SU-DHL-6 (cell line): ENCODE data around the gene ADCY5.

Experiments used
- H2AFZ ChIP-seq: fragments of 200-600 bp; sonication (generic); 2 replicates; pipeline ENCODE4 v1.6.1; 2014; ENCODE audit warnings: low read depth, mild to moderate bottlenecking, moderate library complexity, mixed read lengths, antibody characterized with exemption, low read length; ENCODE audit not compliant: severe bottlenecking
- H3F3A ChIP-seq: fragments of 200-600 bp; shearing (Covaris generic); 2 replicates; pipeline ENCODE4 v1.6.0; 2016; ENCODE audit warnings: antibody characterized with exemption, mild to moderate bottlenecking; ENCODE audit not compliant: insufficient read depth
- H3K27ac ChIP-seq: fragments of 200-600 bp; sonication (generic); 2 replicates; pipeline ENCODE4 v1.5.1; 2016; ENCODE audit warnings: low read depth, mild to moderate bottlenecking, low read length, moderate library complexity, mixed read lengths
- H3K27me3 ChIP-seq: fragments of 200-600 bp; sonication (generic), shearing (Covaris generic); 2 replicates; pipeline ENCODE4 v1.6.0; 2014; ENCODE audit warnings: mild to moderate bottlenecking, low read length
- H3K36me3 ChIP-seq: fragments of 200-600 bp; sonication (generic); 2 replicates; pipeline ENCODE4 v1.6.1; 2014; ENCODE audit warnings: mild to moderate bottlenecking, low read length, mixed read lengths
- H3K4me2 ChIP-seq: fragments of 300-600, 200-600 bp; shearing (Covaris generic), sonication (generic); 2 replicates; pipeline ENCODE4 v1.6.0; 2014; ENCODE audit warnings: low read length, low read depth, mild to moderate bottlenecking; ENCODE audit not compliant: poor library complexity, severe bottlenecking
- H3K4me3 ChIP-seq: fragments of 200-600 bp; sonication (generic); 2 replicates; pipeline ENCODE4 v1.5.1; 2014; ENCODE audit warnings: antibody characterized with exemption, low read length, mild to moderate bottlenecking, mixed read lengths; ENCODE audit not compliant: insufficient read depth, poor library complexity, severe bottlenecking
- H3K79me2 ChIP-seq: fragments of 200-600 bp; sonication (generic); 2 replicates; pipeline ENCODE4 v1.6.1; 2014; ENCODE audit warnings: mild to moderate bottlenecking, low read length, moderate library complexity; ENCODE audit not compliant: insufficient read depth
- H3K9ac ChIP-seq: fragments of 200-600 bp; sonication (generic); 2 replicates; pipeline ENCODE4 v1.7.0; 2014; ENCODE audit warnings: mild to moderate bottlenecking, low read length
- H3K9me2 ChIP-seq: fragments of 200-600 bp; sonication (generic); replicated peaks from 2 replicates; pipeline ENCODE4 v1.6.1; 2014; ENCODE audit warnings: low read length; ENCODE audit not compliant: insufficient read depth
- H3K9me3 ChIP-seq: fragments of 200-600 bp; sonication (generic); 2 replicates; pipeline ENCODE4 v1.6.1; 2014; ENCODE audit warnings: low read length, mixed read lengths; ENCODE audit not compliant: insufficient read depth
- H4K20me1 ChIP-seq: fragments of 200-600 bp; sonication (generic); 2 replicates; pipeline ENCODE4 v1.6.1; 2014; ENCODE audit warnings: low read depth, mild to moderate bottlenecking, antibody characterized with exemption, low read length, moderate library complexity, mixed read lengths
- EZH2phosphoT487 ChIP-seq: fragments of 200-600 bp; sonication (generic), shearing (Covaris generic); conservative IDR thresholded peaks from 2 replicates; pipeline ENCODE4 v1.6.1; 2018; ENCODE audit warnings: mild to moderate bottlenecking, antibody characterized with exemption, low read length, moderate library complexity, mixed read lengths
- TF ChIP-seq, protein P1 (sequence below): fragments of 200-600 bp; sonication (generic); IDR thresholded peaks from one replicate; pipeline ENCODE4 v1.5.1; 2017; ENCODE audit warnings: antibody characterized with exemption, mild to moderate bottlenecking, low read length, moderate library complexity; ENCODE audit not compliant: insufficient read depth, poor library complexity, severe bottlenecking

ADCY5 gene

DNA sequence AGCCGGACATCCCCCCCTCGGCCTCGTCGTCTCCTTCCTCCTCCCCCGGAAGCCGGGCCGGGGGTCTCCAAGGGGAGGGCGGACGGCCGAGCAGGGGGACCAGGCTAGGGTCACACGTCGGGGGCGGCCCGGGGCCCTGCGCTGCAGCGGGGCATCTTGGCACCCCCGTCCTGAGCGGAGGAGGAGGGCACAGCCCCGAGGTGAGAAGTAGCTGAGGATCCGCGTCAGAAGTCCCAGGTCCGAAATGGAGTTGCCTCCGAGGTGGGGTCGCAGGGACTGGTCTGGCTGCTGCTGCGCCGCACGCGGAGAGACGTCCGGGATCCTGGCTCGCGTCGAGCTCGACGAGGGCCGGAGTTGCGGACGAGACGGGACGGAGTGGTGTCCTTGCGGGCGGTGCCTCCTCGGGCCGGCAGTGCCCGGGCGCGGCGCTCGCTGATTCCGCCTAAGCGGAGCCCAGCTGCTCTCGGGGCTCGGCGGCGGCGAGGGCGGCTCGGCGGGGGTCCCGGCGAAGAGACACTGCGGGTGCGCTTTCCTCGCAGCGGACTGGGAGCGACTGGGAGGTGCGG is at the start of gene ADCY5:
Gene ADCY5, minus strand, starts transcription at position 555 of the 566 bp plus-strand sequence. Its CDS starts 545 bp downstream, at position 10.
- no peak within 1 kb of the TSS for H3K4me3 ChIP-seq
- H3K9me3 ChIP-seq = no peaks in the 10 kb centered on the region
- TF ChIP-seq, protein P1, sequence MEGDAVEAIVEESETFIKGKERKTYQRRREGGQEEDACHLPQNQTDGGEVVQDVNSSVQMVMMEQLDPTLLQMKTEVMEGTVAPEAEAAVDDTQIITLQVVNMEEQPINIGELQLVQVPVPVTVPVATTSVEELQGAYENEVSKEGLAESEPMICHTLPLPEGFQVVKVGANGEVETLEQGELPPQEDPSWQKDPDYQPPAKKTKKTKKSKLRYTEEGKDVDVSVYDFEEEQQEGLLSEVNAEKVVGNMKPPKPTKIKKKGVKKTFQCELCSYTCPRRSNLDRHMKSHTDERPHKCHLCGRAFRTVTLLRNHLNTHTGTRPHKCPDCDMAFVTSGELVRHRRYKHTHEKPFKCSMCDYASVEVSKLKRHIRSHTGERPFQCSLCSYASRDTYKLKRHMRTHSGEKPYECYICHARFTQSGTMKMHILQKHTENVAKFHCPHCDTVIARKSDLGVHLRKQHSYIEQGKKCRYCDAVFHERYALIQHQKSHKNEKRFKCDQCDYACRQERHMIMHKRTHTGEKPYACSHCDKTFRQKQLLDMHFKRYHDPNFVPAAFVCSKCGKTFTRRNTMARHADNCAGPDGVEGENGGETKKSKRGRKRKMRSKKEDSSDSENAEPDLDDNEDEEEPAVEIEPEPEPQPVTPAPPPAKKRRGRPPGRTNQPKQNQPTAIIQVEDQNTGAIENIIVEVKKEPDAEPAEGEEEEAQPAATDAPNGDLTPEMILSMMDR = no peak
- no peak for TF ChIP-seq EZH2phosphoT487
- no peaks in the 10 kb centered on the region for H3K27me3 ChIP-seq
- no peaks in the 10 kb centered on the region for H3K79me2 ChIP-seq
- H3K4me2 ChIP-seq = no peak within 1 kb of the TSS
- no peaks in the 10 kb centered on the region for H3K9me2 ChIP-seq
- no peak within 1 kb of the TSS for H2AFZ ChIP-seq
- no peak within 1 kb of the TSS for H3K9ac ChIP-seq
- H3F3A ChIP-seq = no peaks in the 10 kb centered on the region
- H3K36me3 ChIP-seq = no peaks in the 10 kb centered on the region
- no peak within 1 kb of the TSS for H3K27ac ChIP-seq
- no peaks in the 10 kb centered on the region for H4K20me1 ChIP-seq

DNA sequence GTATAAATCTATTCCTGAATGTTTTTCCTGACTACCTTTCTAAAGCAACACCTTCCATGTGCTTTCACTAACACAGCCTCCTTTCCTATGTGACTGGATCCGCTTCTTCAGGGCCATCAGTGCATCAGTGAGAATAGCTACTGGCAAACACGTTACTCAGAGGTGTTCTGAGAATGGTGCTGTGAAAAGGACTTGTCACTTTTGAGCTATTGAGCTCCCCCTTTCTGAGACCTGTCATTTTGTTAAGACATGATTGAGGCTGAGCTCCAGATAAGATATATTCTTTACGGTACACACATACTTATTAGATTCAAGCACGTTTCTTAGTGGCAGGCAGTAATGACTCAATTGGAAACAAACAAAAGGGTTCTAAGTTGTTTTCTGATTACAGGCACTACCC is 45.0 kb upstream of the ADCY5 start:
- Histone ChIP-seq H3K9me3 (no peaks in the 10 kb centered on the region), H3F3A (no peaks in the 10 kb centered on the region), H3K4me3 (no peak overlapping the region), H3K9me2 (no peaks in the 10 kb centered on the region), H3K27me3 (no peaks in the 10 kb centered on the region), H2AFZ (no peak overlapping the region), H4K20me1 (no peaks in the 10 kb centered on the region), H3K9ac (no peak overlapping the region), H3K4me2 (no peak overlapping the region), H3K36me3 (no peaks in the 10 kb centered on the region), H3K27ac (no peak overlapping the region), H3K79me2 (no peaks in the 10 kb centered on the region)
- TF ChIP-seq, protein P1 = no peak
- no peak for TF ChIP-seq EZH2phosphoT487

DNA sequence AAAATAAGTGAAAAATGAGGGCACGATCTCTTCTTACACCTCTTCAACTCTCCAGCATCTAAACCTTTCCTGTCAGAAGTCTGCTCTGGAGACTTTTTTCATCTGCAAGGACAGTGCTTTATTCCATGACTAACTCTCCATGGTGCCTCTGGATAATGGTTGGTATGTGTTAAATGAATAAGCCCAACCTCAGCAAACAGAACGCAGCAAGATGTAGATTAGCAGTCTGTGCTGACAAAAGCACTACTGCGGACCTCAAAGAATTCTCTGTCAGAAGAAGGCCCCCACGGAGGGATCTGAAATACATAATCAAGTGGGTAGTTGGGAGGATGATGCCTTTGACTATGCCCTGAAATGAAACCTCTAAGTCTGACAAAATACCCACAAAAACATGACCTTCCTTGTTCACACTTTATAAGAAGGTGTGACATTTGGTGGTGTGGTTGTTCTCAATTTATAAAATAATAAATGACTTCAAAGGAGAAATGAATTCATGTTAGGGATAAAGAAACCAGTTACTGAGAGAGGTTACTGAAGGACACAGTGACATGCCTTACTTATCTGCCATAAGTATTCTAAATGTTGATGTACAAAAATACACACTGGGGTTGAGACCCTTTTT is 43.2 kb upstream of the ADCY5 start:
- TF ChIP-seq EZH2phosphoT487 = no peak
- TF ChIP-seq, protein P1 = no peak
- Histone ChIP-seq H3K4me2 (no peak overlapping the region), H3F3A (no peaks in the 10 kb centered on the region), H3K27ac (no peak overlapping the region), H3K27me3 (no peaks in the 10 kb centered on the region), H3K9me3 (no peaks in the 10 kb centered on the region), H3K79me2 (no peaks in the 10 kb centered on the region), H3K9me2 (no peaks in the 10 kb centered on the region), H4K20me1 (no peaks in the 10 kb centered on the region), H3K9ac (no peak overlapping the region), H3K36me3 (no peaks in the 10 kb centered on the region), H2AFZ (no peak overlapping the region), H3K4me3 (no peak overlapping the region)
